Glutamatergic neuron (in vitro differentiated cells): Measurements from ENCODE around the gene EPRS1. TPM values are rescaled to one million over a fixed set of nuclear protein-coding genes. Genes with fewer than 3 reads are reported as not detected.

Experiments
- DNase-seq: peaks from one replicate; pipeline ENCODE4 v3.0.0; 2022
- H3K27ac Mint-ChIP-seq: one replicate; pipeline ENCODE4 v1.8.0; 2020; ENCODE audit warnings: mild to moderate bottlenecking, mixed read lengths, inconsistent platforms; ENCODE audit not compliant: unreplicated experiment
- H3K27me3 Mint-ChIP-seq: one replicate; pipeline ENCODE4 v1.8.0; 2020; ENCODE audit warnings: mild to moderate bottlenecking, moderate library complexity, mixed read lengths, inconsistent platforms; ENCODE audit not compliant: unreplicated experiment
- H3K36me3 Mint-ChIP-seq: one replicate; pipeline ENCODE4 v1.8.0; 2020; ENCODE audit warnings: mild to moderate bottlenecking, mixed read lengths, inconsistent platforms; ENCODE audit not compliant: unreplicated experiment
- H3K4me1 Mint-ChIP-seq: one replicate; pipeline ENCODE4 v1.8.0; 2020; ENCODE audit warnings: mild to moderate bottlenecking, low read depth, mixed read lengths, inconsistent platforms; ENCODE audit not compliant: unreplicated experiment
- H3K4me3 Mint-ChIP-seq: one replicate; pipeline ENCODE4 v1.8.0; 2020; ENCODE audit warnings: mild to moderate bottlenecking, mixed read lengths, inconsistent platforms; ENCODE audit not compliant: unreplicated experiment
- H3K9me3 Mint-ChIP-seq: one replicate; pipeline ENCODE4 v1.8.0; 2020; ENCODE audit warnings: mild to moderate bottlenecking, moderate library complexity, mixed read lengths, inconsistent platforms; ENCODE audit not compliant: unreplicated experiment
- CTCF ChIP-seq: fragments of 200-600 bp; sonication (generic); IDR thresholded peaks from one replicate; pipeline ENCODE4 v1.5.0; 2021; ENCODE audit not compliant: partially characterized antibody, unreplicated experiment
- total RNA-seq: library from RNA; stranded (reverse); fragmentation: NEBNext Ultra II Directional; extraction: Animal tissue kit (Norgen Biotek cat#: 25700); gene quantifications from one replicate; pipeline ENCODE4 v1.2.1, GENCODE V29; 2021; ENCODE audit not compliant: unreplicated experiment

EPRS1 gene
- total RNA-seq, 1 donor from 2014 or later, result 135 TPM

GRCh38 chr1:220019071-220019470, 27.2 kb downstream of the EPRS1 start:
- TF ChIP-seq CTCF, result no peak
- DNase-seq, result no peak
- Mint-ChIP-seq H3K9me3 (no peaks in the 10 kb centered on the region), H3K27ac (no peak overlapping the region), H3K4me1 (no peaks in the 10 kb centered on the region), H3K36me3 (no peaks in the 10 kb centered on the region), H3K4me3 (no peak overlapping the region), H3K27me3 (no peaks in the 10 kb centered on the region)

DNA sequence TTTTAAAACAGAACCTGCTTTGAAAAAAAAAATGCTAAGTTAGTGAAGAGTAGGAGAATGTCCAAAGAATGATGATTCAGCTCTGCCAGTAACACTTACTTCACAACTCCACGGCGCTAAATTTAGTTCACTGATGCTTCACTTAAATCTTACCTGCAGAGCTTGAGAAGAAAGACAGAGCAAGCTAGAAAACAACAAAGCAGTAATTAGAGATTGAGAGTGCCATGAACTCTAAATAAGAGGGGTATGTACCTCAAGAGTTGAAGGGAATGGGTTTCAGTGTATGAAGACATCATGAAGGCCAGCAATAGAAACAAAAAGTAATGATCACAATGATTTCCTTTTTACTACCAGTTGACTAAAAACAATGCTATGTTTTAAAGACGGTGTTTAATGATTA, 32.8 kb downstream of the EPRS1 start:
- H3K27ac Mint-ChIP-seq, result no peak overlapping the region
- no peaks in the 10 kb centered on the region for H3K4me1 Mint-ChIP-seq

GRCh38 chr1:220012259-220012658, 34.0 kb downstream of the EPRS1 start:
- no peak for TF ChIP-seq CTCF
- Mint-ChIP-seq H3K27me3 (no peaks in the 10 kb centered on the region), H3K4me1 (no peaks in the 10 kb centered on the region), H3K36me3 (no peaks in the 10 kb centered on the region), H3K27ac (no peak overlapping the region), H3K9me3 (no peaks in the 10 kb centered on the region), H3K4me3 (no peak overlapping the region)
- no peak for DNase-seq

More for the DNA sequence above, 32.8 kb downstream of the EPRS1 start:
- Mint-ChIP-seq H3K36me3 (no peaks in the 10 kb centered on the region), H3K27me3 (no peaks in the 10 kb centered on the region), H3K9me3 (no peaks in the 10 kb centered on the region), H3K4me3 (no peak overlapping the region)
- TF ChIP-seq CTCF, result no peak
- DNase-seq, result no peak

GRCh38 chr1:220011620-220012019, 34.7 kb downstream of the EPRS1 start:
- Mint-ChIP-seq H3K4me1 (no peaks in the 10 kb centered on the region), H3K27me3 (no peaks in the 10 kb centered on the region)
- TF ChIP-seq CTCF, result no peak

GRCh38 chr1:220007438-220007837, 38.9 kb downstream of the EPRS1 start:
- no peaks in the 10 kb centered on the region for H3K9me3 Mint-ChIP-seq
- no peaks in the 10 kb centered on the region for H3K27me3 Mint-ChIP-seq
- H3K4me3 Mint-ChIP-seq, result no peak overlapping the region
- TF ChIP-seq CTCF, result no peak
- no peak for DNase-seq
- H3K27ac Mint-ChIP-seq, result no peak overlapping the region
- no peaks in the 10 kb centered on the region for H3K4me1 Mint-ChIP-seq
- H3K36me3 Mint-ChIP-seq, result no peaks in the 10 kb centered on the region

More at GRCh38 chr1:220011620-220012019, 34.7 kb downstream of the EPRS1 start:
- DNase-seq, result no peak
- H3K9me3 Mint-ChIP-seq, result no peaks in the 10 kb centered on the region
- no peaks in the 10 kb centered on the region for H3K36me3 Mint-ChIP-seq
- H3K4me3 Mint-ChIP-seq, result no peak overlapping the region
- no peak overlapping the region for H3K27ac Mint-ChIP-seq
